GM12864 (cell line): Measurements from ENCODE around the gene LIPN.
A peak's percentile ranks its signal among the peaks of the same experiment; 100 is the strongest.

ENCODE experiments used
- DNase-seq: peaks from one replicate; pipeline ENCODE4 v3.0.0-alpha.2; 2011; ENCODE audit warnings: low read depth
- H3K4me3 ChIP-seq: 2 replicates; pipeline ENCODE4 v1.5.1; 2011; ENCODE audit warnings: mild to moderate bottlenecking, low read depth, low read length, control low read depth
- TF ChIP-seq, protein P1 (sequence below): IDR thresholded peaks from 2 replicates; pipeline ENCODE4 v1.5.1; 2011; ENCODE audit warnings: low read depth, mild to moderate bottlenecking, moderate library complexity, low read length, control low read depth, inconsistent platforms; ENCODE audit errors: missing control alignments

The LIPN gene

DNA sequence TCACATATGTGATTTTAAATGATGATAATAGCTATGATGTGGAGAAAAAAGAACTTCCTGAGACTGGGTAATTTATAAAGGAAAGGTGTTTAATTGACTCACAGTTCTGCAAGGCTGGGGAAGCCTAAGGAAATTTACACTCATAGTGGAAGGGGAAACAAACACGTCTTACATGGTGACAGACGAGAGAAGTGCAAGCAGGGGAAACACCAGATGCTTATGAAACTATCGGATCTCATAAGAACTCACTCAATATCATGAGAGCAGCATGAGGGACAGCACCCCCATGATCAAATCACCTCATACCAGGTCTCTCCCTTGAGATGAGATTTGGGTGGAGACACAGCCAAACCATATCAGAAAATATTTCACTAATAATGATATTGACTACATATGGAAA is 4.1 kb upstream of the LIPN start:
- DNase-seq = peak; percentile 16
- no peak overlapping the region for H3K4me3 ChIP-seq
- TF ChIP-seq, protein P1, sequence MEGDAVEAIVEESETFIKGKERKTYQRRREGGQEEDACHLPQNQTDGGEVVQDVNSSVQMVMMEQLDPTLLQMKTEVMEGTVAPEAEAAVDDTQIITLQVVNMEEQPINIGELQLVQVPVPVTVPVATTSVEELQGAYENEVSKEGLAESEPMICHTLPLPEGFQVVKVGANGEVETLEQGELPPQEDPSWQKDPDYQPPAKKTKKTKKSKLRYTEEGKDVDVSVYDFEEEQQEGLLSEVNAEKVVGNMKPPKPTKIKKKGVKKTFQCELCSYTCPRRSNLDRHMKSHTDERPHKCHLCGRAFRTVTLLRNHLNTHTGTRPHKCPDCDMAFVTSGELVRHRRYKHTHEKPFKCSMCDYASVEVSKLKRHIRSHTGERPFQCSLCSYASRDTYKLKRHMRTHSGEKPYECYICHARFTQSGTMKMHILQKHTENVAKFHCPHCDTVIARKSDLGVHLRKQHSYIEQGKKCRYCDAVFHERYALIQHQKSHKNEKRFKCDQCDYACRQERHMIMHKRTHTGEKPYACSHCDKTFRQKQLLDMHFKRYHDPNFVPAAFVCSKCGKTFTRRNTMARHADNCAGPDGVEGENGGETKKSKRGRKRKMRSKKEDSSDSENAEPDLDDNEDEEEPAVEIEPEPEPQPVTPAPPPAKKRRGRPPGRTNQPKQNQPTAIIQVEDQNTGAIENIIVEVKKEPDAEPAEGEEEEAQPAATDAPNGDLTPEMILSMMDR = no peak

DNA sequence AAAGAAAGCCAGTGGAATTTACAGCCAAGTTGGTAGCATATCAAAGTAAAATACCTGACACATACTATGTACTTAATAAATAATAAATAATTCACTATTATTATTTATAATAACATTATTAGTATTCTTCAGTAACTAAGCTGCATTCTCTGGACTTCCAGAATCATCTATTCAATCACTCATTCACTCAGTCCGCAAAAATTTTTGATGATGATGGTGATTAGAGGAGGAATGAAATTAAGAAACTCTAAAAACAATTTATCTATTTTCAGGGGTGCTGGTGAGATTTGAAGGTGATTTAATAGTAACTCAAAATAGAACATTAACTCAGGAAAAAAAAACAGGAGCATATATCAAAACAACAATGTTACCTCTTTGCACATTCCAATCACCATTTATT is 3.2 kb upstream of the LIPN start:
- TF ChIP-seq, protein P1 = no peak
- no peak overlapping the region for H3K4me3 ChIP-seq
- DNase-seq = no peak

DNA sequence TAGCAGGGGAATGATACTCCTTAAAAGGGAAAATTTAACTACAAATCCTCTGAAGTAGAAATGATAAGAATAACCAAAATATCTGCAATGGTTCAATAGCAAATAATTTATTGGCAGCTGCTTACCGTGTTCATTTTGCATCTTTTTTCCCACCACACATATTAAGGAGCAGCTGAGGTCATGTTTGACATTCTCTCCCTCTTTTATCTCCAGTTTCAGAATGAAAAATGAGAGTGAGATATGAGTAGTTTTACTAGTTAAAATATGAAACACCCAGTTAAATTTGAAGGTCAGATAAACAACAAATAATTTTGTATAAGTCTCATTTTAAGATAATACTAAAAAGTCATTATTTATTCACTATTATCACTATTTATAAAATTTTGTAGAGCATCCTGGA is 3.1 kb downstream of the LIPN start:
- DNase-seq = no peak
- no peak overlapping the region for H3K4me3 ChIP-seq
- TF ChIP-seq, protein P1 = no peak

DNA sequence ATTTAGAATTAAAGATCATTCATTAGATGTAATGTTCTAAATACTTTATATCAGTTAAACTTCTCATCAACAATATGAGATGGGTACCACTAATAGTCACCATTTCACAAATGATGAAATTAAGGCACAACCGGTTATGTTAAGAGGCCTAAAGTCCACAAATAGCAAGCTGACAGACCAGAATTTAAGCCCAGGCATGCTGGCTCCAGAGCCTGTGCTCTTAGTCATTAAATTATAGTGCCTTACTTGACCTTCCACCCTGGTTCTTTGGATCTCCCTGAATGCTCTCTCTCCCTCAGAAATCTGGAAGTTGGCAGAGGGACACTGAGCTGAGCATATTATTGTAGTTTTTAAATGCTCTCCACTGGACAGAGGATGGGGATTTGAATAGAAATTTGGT is 3.6 kb downstream of the LIPN start:
- no peak overlapping the region for H3K4me3 ChIP-seq
- no peak for DNase-seq
- TF ChIP-seq, protein P1 = no peak

DNA sequence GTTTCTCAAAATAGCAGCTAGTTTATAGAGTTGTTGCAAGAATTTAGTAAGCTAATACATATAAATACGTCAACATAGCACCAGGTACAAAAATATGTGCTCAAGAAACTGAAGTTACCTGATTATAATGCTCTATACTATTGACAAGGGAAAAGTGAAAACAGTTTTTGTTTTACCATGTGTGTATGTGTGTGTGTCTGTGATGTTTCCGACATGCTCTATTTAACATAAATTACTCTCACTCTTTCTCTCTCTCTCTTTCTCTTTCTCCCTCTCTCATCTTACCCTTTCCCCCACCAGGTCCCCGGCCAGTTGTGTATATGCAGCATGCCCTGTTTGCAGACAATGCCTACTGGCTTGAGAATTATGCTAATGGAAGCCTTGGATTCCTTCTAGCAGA is 4.3 kb downstream of the LIPN start:
- H3K4me3 ChIP-seq = no peak overlapping the region
- no peak for DNase-seq
- TF ChIP-seq, protein P1 = no peak

DNA sequence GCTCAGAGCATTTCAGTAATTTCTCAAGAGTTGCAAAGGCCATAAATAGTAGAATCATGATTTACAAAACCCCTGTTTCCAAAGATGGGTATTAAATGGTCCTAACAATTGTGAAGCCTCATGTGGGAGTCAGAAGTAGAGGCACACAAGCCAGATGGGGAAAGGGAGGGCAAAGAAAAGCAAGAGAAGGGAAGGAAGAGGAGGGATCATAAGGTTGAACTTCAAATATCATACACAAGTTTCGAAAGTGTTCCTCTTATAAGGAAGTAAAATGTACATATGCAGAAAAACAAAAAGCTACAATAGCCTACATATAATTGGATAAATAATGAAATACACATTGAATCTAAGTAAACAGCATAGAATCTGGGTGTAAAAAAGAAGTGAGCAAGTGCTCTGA is 6.0 kb downstream of the LIPN start:
- no peak for DNase-seq
- H3K4me3 ChIP-seq = no peak overlapping the region
- TF ChIP-seq, protein P1 = no peak

DNA sequence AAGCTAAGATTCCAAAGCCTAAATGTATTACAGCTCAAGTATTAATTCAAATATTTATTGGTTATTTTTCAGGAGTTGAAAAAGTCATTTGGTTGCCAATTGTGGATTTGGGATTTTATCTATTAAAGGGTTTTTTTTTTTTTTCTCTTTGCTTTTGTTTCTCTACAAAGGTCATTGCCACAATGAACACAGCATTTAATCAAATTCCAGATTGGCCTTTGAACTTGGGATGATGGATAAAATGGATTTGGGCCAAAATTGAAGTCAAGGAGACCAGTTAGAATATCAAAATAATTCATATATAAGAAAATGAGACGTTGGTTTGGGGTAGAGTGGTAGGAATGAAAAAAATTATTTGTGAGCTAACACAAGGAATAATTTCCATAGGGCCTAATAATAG is 9.6 kb downstream of the LIPN start:
- DNase-seq = no peak
- H3K4me3 ChIP-seq = no peak overlapping the region
- TF ChIP-seq, protein P1 = no peak
